K562 (cell line): ENCODE results near the gene GLYATL3. TPM values are rescaled to one million over a fixed set of nuclear protein-coding genes. Genes with fewer than 3 reads are reported as not detected.

Experiments
- CEBPZ ChIP-seq: fragments of 150-350 bp; IDR thresholded peaks from 2 replicates; pipeline ENCODE4 v1.6.1; 2014; ENCODE audit warnings: low read depth, mild to moderate bottlenecking, low read length, borderline replicate concordance
- CREB3L1 ChIP-seq: fragments of 450-650 bp; IDR thresholded peaks from 2 replicates; pipeline ENCODE4 v1.6.1; 2014; ENCODE audit warnings: low read depth, mild to moderate bottlenecking, moderate library complexity, borderline replicate concordance
- CREBBP ChIP-seq: IDR thresholded peaks from one replicate; pipeline ENCODE4 v1.6.1; 2012; ENCODE audit warnings: low read depth, mild to moderate bottlenecking, control low read depth, inconsistent platforms, low read length
- E2F3 ChIP-seq: fragments of 250-450 bp; sonication (Bioruptor Pico); IDR thresholded peaks from 2 replicates; pipeline ENCODE4 v1.4.0; 2020; ENCODE audit warnings: mild to moderate bottlenecking
- ETV1 ChIP-seq: fragments of 450-650 bp; conservative IDR thresholded peaks from 2 replicates; pipeline ENCODE4 v1.6.1; 2016; ENCODE audit warnings: missing genetic modification characterization, control low read depth, low read depth, missing compliant biosample characterization
- FOXP1 ChIP-seq: sonication (generic); formaldehyde crosslinking; IDR thresholded peaks from 2 replicates; pipeline ENCODE4 v1.8.0; 2022; ENCODE audit warnings: mild to moderate bottlenecking, missing genetic modification reagents
- KDM5B ChIP-seq: fragments of 200-600 bp; sonication (generic); IDR thresholded peaks from 2 replicates; pipeline ENCODE4 v1.6.1; 2012; ENCODE audit warnings: low read depth, mild to moderate bottlenecking, moderate library complexity, low read length, control low read depth, inconsistent platforms; ENCODE audit not compliant: insufficient replicate concordance
- KLF13 ChIP-seq: fragments of 450-650 bp; IDR thresholded peaks from 2 replicates; pipeline ENCODE4 v1.6.1; 2016; ENCODE audit warnings: missing genetic modification characterization, low read depth, mild to moderate bottlenecking, missing compliant biosample characterization, moderate library complexity, borderline replicate concordance
- MAFF ChIP-seq: IDR thresholded peaks from 2 replicates; pipeline ENCODE4 v1.6.1; 2012; ENCODE audit warnings: low read length, improper control_type of control experiment
- MBD2 ChIP-seq: sonication (generic); IDR thresholded peaks from 2 replicates; pipeline ENCODE4 v1.6.1; 2016; ENCODE audit warnings: low read depth, borderline replicate concordance
- NCOA2 ChIP-seq, 2 experiments: fragments of 450-650 bp; IDR thresholded peaks; 2 replicates each; pipeline ENCODE4 v1.6.1; 2018; ENCODE audit warnings: mild to moderate bottlenecking in 2 of 2, moderate library complexity in 1 of 2; ENCODE audit not compliant: partially characterized antibody in 2 of 2
- NFIC ChIP-seq: fragments of 450-650 bp; IDR thresholded peaks from 2 replicates; pipeline ENCODE4 v1.6.1; 2017; ENCODE audit warnings: mild to moderate bottlenecking, inconsistent platforms
- POLR2G ChIP-seq: fragments of 200-400 bp; formaldehyde crosslinking; IDR thresholded peaks from 2 replicates; pipeline ENCODE4 v1.6.1; 2017; ENCODE audit warnings: low read depth, mild to moderate bottlenecking, antibody characterized with exemption, low read length, moderate library complexity
- SRF ChIP-seq, 2 experiments: fragments of 250-450, 450-650 bp in 1 of 2; sonication (Bioruptor Pico) in 1 of 2; sonication (generic) in 1 of 2; formaldehyde crosslinking; IDR thresholded peaks; 2 replicates each; pipeline versions ENCODE4 v1.5.0 to v1.5.1; 2020 to 2022; ENCODE audit warnings: mild to moderate bottlenecking in 1 of 2, missing genetic modification reagents in 1 of 2
- TEAD1 ChIP-seq, 2 experiments: fragments of 450-650 bp in 1 of 2; sonication (generic) in 1 of 2; formaldehyde crosslinking; IDR thresholded peaks; 2 replicates each; pipeline versions ENCODE4 v1.4.0 to v1.8.0; 2020 to 2022; ENCODE audit warnings: mild to moderate bottlenecking in 2 of 2, missing genetic modification reagents in 1 of 2
- ZNF133 ChIP-seq: fragments of 250-450 bp; sonication (Bioruptor Pico); IDR thresholded peaks from 2 replicates; pipeline ENCODE4 v1.4.0; 2020; ENCODE audit warnings: mild to moderate bottlenecking
- ZNF609 ChIP-seq: sonication (generic); formaldehyde crosslinking; IDR thresholded peaks from 2 replicates; pipeline ENCODE4 v1.8.1; 2023; ENCODE audit warnings: missing genetic modification reagents, mild to moderate bottlenecking, borderline replicate concordance
- polyA plus RNA-seq, 8 experiments: library from polyadenylated mRNA; depleted of rRNA in 4 of 8; stranded (reverse) in 5 of 8; unstranded in 3 of 8; fragments of >200 nt; fragmentation: Nextera tagmentation in 2 of 8; fragmentation: Illumina TruSeq in 1 of 8; extraction: Ambion mirVana in 2 of 8; extraction: Trizol in 1 of 8; gene quantifications; 2 replicates each; pipeline versions ENCODE4 v1.2.1 to v1.2.3, GENCODE V29; 2011 to 2014; ENCODE audit warnings: inconsistent platforms in 1 of 8, missing spikeins in 1 of 8
- total RNA-seq, 7 experiments: library from RNA; depleted of rRNA in 6 of 7; stranded (reverse); fragments of >200 nt in 6 of 7; fragmentation: Illumina TruSeq in 2 of 7; extraction: Trizol in 2 of 7; gene quantifications; 2 replicates each; pipeline versions ENCODE4 v1.2.1 to v1.2.3, GENCODE V29; 2011 to 2021; ENCODE audit warnings: low replicate concordance in 1 of 7

GLYATL3 gene
- total and polyA plus RNA-seq, 9 of the 15 experiments (the other 6 are each of a cell fraction or from before 2014, with no cell fraction given): not detected

GRCh38 chr6:49462927-49463611 is 36.7 kb upstream of the GLYATL3 start, which contains the start of the genes CENPQ and MMUT (continued):
- 0 out of 2 replicates have a peak, but pooled peaks have one; percentile 45 for TF ChIP-seq ZNF609 (CRISPR knock-in tag)
- no peak for TF ChIP-seq NCOA2 (IDR thresholded peaks at IDR 0.05; ENCODE audit: partially characterized antibody in 2 of 2)
- TF ChIP-seq POLR2G: peak; percentile 93
- TF ChIP-seq CEBPZ: no peak
- TF ChIP-seq MAFF: no peak
- TF ChIP-seq NFIC: 0 out of 2 replicates have a peak, but pooled peaks have one; percentile 18
- TF ChIP-seq ZNF133 (CRISPR knock-in tag): no peak
- TF ChIP-seq CREBBP: no peak
- TF ChIP-seq E2F3 (CRISPR knock-in tag): peak; percentile 85
- TF ChIP-seq SRF (CRISPR knock-in tag; IDR thresholded peaks at IDR 0.05): peak in 1 of 2 experiments; percentile 46; a peak in 1 of 4 replicates
- peak; percentile 31 to 76; a peak in 2 of 4 replicates for TF ChIP-seq TEAD1 (CRISPR knock-in tag; IDR thresholded peaks at IDR 0.05)
- peak; percentile 95 for TF ChIP-seq KLF13
- TF ChIP-seq FOXP1 (CRISPR knock-in tag): peak; percentile 17; the same call in 1 of the 2 replicates
- peak; percentile 79 for TF ChIP-seq MBD2
- peak; percentile 75 for TF ChIP-seq ETV1 (tag)
- TF ChIP-seq KDM5B: peak; percentile 87
- peak; percentile 78 for TF ChIP-seq CREB3L1
